Uterus (tissue), 2 donors: Measurements from ENCODE around the gene CACNA1E.

Source experiments
- CTCF ChIP-seq, 4 experiments: fragments of 200-600 bp in 2 of 4; fragments of 450-650 bp in 2 of 4; sonication (generic) in 2 of 4; IDR thresholded peaks; one replicate each; pipeline ENCODE4 v1.5.1; 2016 to 2019; ENCODE audit warnings: antibody characterized with exemption in 4 of 4, mild to moderate bottlenecking in 2 of 4, moderate library complexity in 1 of 4
- POLR2A ChIP-seq, 2 donors: fragments of 450-650 bp; IDR thresholded peaks; one replicate each; pipeline ENCODE4 v1.6.1; 2016; ENCODE audit warnings: antibody characterized with exemption in 2 of 2, mild to moderate bottlenecking in 1 of 2, moderate library complexity in 1 of 2

DNA sequence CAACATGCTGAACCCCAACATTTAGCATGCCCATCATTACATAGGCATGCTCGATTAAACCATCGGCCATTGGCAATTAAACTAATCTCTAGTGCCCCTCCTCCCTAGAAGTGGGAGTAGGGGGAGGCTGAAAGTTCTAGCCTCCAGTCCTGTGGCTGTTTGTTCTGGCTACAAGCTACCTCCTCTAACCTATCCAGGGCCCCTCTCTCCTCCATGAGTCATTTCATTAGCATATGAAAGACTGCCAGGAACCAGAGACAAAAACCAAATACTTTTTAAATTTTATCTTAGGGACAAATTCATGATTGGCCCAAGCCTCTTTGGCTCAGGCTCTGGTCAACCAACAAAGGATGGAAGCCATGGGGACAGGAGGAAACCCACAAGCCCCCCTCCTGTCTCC is 231.1 kb downstream of the CACNA1E start:
- TF ChIP-seq CTCF (IDR thresholded peaks at IDR 0.05) (no peak), POLR2A (IDR thresholded peaks at IDR 0.05) (no peak)
